Measurements from ENCODE around the gene NEDD4L.

NEDD4L gene

DNA sequence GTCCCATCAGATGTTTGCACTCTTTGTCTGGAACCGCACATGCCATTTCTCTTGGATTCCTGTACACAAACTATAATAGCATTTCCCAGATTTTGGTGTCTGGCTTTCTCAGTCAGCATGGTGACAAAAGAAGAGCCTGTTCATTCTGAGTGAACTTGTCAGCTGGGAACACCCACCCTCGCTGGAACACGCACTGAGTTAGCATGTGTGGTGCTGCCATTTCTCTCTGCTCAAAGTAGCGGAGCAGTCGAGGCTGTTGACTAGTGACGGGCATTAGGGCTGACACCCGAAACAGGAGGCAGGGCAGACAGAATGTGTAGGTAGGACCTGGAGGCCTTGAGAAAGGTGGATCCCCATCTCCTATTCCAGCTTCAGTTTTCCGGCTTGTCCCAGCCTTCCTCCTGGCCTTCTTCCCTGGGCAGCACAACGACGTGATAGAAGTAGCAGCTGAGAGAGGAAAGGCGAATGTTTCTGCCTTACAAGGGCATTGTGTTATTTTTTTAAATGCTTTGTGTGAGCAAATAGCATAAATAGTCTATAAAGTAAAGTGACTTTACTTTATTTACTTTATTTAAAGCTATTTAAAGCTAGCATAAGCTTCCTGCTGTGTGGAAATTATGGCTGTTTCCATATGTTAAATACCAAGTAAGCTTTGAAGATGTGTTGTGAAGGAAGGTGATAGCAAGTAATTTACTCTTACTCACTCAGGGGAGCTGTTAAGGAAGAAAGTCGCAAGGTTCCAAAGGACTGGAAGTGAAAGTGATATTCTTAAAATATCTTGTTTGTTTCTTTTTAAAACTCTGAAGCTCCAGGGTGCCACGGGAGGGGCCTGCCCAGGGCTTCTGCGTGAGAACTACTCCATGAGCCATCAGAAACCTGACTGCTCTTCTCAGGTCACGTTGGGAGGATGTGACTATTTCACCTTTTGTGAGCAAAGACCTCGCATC lies 272.6 kb downstream of the NEDD4L start:
- Histone ChIP-seq H3K4me3 (ENCODE audit: low read depth, low read length) (no peak overlapping the region), H3K9me3 (ENCODE audit: control insufficient read depth, insufficient read depth, low read depth, low read length) (no peaks in the 10 kb centered on the region), H3K4me1 (ENCODE audit: control insufficient read depth, insufficient read depth, low read length) (peaks cover 14% of the 10 kb centered on the region), H3K36me3 (ENCODE audit: control insufficient read depth in 2 of 2, insufficient read depth in 1 of 2, low read length in 2 of 2) (no peaks in the 10 kb centered on the region), H3K27ac (ENCODE audit: extremely low read depth, low read depth, low read length) (peak overlapping the region; percentile 39)
- CTCF ChIA-PET = interaction anchor here (0.5 to 1.3 kb wide), 9 partner anchors 9 to 938 kb away, joined by 3 to 5 read pairs (median 4); no protein-coding TSS in a partner anchor
- POLR2A ChIA-PET = no interaction called here
- TF ChIP-seq ZNF776 (tag by site-specific recombination; IDR thresholded peaks at IDR 0.05; ENCODE audit: borderline replicate concordance) (no peak), ZNF19 (tag by site-specific recombination; IDR thresholded peaks at IDR 0.05; ENCODE audit: low read depth) (no peak), ZNF266 (tag by site-specific recombination; IDR thresholded peaks at IDR 0.05; ENCODE audit: low read depth) (no peak), ZBTB8A (tag by site-specific recombination; IDR thresholded peaks at IDR 0.05) (no peak), ZNF248 (tag by site-specific recombination; IDR thresholded peaks at IDR 0.05) (no peak), WT1 (tag by site-specific recombination; IDR thresholded peaks at IDR 0.05) (no peak), FEZF1 (tag by site-specific recombination; IDR thresholded peaks at IDR 0.05) (peak; percentile 73), CTCF (tag by site-specific recombination; IDR thresholded peaks at IDR 0.05) (no peak), ZFP3 (tag by site-specific recombination; IDR thresholded peaks at IDR 0.05; ENCODE audit: low read depth) (no peak), ZBTB20 (tag by site-specific recombination; IDR thresholded peaks at IDR 0.05) (no peak), ZNF423 (tag by site-specific recombination; IDR thresholded peaks at IDR 0.05) (peak; percentile 24; the same call in 1 of the 2 replicates), ZNF2 (tag by site-specific recombination; IDR thresholded peaks at IDR 0.05) (no peak), ZXDB (tag by site-specific recombination; IDR thresholded peaks at IDR 0.05) (no peak), ZNF843 (tag by site-specific recombination; IDR thresholded peaks at IDR 0.05) (peak; percentile 58; the same call in 1 of the 2 replicates), ZNF366 (tag by site-specific recombination; conservative IDR thresholded peaks at IDR 0.05) (no peak), ZNF274 (IDR thresholded peaks at IDR 0.05; ENCODE audit: low read length) (no peak), ZNF274 (tag by site-specific recombination; IDR thresholded peaks at IDR 0.05; ENCODE audit: borderline replicate concordance) (no peak), HOXA7 (CRISPR knock-in tag; IDR thresholded peaks at IDR 0.05; ENCODE audit: borderline replicate concordance) (no peak), ZEB2 (tag by site-specific recombination; IDR thresholded peaks at IDR 0.05) (no peak), MYNN (tag by site-specific recombination; IDR thresholded peaks at IDR 0.05; ENCODE audit: borderline replicate concordance) (no peak), ZNF335 (tag by site-specific recombination; conservative IDR thresholded peaks at IDR 0.05) (no peak), ZNF311 (tag by site-specific recombination; IDR thresholded peaks at IDR 0.05; ENCODE audit: borderline replicate concordance) (no peak), ZNF664 (tag by site-specific recombination; IDR thresholded peaks at IDR 0.05) (no peak), IKZF3 (tag by site-specific recombination; IDR thresholded peaks at IDR 0.05) (no peak), ZNF174 (tag by site-specific recombination; IDR thresholded peaks at IDR 0.05) (no peak)
- TF ChIP-seq, protein P1, sequence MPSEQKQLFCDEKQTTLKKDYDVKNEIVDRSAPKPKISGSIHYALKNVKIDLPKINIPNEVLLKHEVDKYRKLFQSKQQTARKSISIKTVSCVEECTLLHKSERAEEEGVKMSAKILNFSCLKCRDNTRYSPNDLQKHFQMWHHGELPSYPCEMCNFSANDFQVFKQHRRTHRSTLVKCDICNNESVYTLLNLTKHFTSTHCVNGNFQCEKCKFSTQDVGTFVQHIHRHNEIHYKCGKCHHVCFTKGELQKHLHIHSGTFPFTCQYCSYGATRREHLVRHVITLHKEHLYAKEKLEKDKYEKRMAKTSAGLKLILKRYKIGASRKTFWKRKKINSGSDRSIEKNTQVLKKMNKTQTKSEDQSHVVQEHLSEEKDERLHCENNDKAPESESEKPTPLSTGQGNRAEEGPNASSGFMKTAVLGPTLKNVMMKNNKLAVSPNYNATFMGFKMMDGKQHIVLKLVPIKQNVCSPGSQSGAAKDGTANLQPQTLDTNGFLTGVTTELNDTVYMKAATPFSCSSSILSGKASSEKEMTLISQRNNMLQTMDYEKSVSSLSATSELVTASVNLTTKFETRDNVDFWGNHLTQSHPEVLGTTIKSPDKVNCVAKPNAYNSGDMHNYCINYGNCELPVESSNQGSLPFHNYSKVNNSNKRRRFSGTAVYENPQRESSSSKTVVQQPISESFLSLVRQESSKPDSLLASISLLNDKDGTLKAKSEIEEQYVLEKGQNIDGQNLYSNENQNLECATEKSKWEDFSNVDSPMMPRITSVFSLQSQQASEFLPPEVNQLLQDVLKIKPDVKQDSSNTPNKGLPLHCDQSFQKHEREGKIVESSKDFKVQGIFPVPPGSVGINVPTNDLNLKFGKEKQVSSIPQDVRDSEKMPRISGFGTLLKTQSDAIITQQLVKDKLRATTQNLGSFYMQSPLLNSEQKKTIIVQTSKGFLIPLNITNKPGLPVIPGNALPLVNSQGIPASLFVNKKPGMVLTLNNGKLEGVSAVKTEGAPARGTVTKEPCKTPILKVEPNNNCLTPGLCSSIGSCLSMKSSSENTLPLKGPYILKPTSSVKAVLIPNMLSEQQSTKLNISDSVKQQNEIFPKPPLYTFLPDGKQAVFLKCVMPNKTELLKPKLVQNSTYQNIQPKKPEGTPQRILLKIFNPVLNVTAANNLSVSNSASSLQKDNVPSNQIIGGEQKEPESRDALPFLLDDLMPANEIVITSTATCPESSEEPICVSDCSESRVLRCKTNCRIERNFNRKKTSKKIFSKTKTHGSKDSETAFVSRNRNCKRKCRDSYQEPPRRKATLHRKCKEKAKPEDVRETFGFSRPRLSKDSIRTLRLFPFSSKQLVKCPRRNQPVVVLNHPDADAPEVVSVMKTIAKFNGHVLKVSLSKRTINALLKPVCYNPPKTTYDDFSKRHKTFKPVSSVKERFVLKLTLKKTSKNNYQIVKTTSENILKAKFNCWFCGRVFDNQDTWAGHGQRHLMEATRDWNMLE (tag by site-specific recombination; conservative IDR thresholded peaks at IDR 0.05; ENCODE audit: low read depth) = no peak
- TF ChIP-seq, protein P2, sequence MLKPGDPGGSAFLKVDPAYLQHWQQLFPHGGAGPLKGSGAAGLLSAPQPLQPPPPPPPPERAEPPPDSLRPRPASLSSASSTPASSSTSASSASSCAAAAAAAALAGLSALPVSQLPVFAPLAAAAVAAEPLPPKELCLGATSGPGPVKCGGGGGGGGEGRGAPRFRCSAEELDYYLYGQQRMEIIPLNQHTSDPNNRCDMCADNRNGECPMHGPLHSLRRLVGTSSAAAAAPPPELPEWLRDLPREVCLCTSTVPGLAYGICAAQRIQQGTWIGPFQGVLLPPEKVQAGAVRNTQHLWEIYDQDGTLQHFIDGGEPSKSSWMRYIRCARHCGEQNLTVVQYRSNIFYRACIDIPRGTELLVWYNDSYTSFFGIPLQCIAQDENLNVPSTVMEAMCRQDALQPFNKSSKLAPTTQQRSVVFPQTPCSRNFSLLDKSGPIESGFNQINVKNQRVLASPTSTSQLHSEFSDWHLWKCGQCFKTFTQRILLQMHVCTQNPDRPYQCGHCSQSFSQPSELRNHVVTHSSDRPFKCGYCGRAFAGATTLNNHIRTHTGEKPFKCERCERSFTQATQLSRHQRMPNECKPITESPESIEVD (tag by site-specific recombination; IDR thresholded peaks at IDR 0.05) = peak; percentile 78
- TF ChIP-seq, protein P3, sequence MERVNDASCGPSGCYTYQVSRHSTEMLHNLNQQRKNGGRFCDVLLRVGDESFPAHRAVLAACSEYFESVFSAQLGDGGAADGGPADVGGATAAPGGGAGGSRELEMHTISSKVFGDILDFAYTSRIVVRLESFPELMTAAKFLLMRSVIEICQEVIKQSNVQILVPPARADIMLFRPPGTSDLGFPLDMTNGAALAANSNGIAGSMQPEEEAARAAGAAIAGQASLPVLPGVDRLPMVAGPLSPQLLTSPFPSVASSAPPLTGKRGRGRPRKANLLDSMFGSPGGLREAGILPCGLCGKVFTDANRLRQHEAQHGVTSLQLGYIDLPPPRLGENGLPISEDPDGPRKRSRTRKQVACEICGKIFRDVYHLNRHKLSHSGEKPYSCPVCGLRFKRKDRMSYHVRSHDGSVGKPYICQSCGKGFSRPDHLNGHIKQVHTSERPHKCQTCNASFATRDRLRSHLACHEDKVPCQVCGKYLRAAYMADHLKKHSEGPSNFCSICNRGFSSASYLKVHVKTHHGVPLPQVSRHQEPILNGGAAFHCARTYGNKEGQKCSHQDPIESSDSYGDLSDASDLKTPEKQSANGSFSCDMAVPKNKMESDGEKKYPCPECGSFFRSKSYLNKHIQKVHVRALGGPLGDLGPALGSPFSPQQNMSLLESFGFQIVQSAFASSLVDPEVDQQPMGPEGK (tag by site-specific recombination; IDR thresholded peaks at IDR 0.05) = no peak
